HT-29 (cell line): ENCODE measurements around the gene CLEC17A. TPM values are rescaled to one million over a fixed set of nuclear protein-coding genes. Genes with fewer than 3 reads are reported as not detected.
"Not testable (repeated sequence)": the region's sequence is repeated elsewhere in the genome, so short reads cannot be mapped to it uniquely, and the experiment has no call there.

ENCODE experiments used
- DNase-seq: peaks from one replicate; pipeline ENCODE4 v3.0.0-alpha.2; 2015; ENCODE audit warnings: low spot score
- total RNA-seq: library from RNA; depleted of rRNA; stranded (reverse); fragments of >200 nt; shearing (Covaris generic); gene quantifications from 2 replicates; pipeline ENCODE4 v1.2.3, GENCODE V29; 2014

The CLEC17A gene
- total RNA-seq, 1 experiment from 2014 or later: not detected

GRCh38 chr19:14580623-14581237 lies 2.2 kb upstream of the CLEC17A start:
- DNase-seq: no peak

GRCh38 chr19:14584372-14584771 lies 1.5 kb downstream of the CLEC17A start:
- not testable (repeated sequence) for DNase-seq

- DNase-seq: not testable (repeated sequence)
Measured at GRCh38 chr19:14585187-14585586, 2.3 kb downstream of the CLEC17A start.

- DNase-seq: not testable (repeated sequence)
Measured at GRCh38 chr19:14589433-14589832, 6.5 kb downstream of the CLEC17A start.

GRCh38 chr19:14595558-14595957 lies 12.7 kb downstream of the CLEC17A start:
- no peak for DNase-seq

- no peak for DNase-seq
Measured at GRCh38 chr19:14599548-14600147, 16.8 kb downstream of the CLEC17A start.

- DNase-seq: no peak
Measured at GRCh38 chr19:14603990-14604387, 21.1 kb downstream of the CLEC17A start.

- no peak for DNase-seq
Measured at GRCh38 chr19:14606627-14607026, 23.7 kb downstream of the CLEC17A start.

GRCh38 chr19:14611051-14611450 lies 28.2 kb downstream of the CLEC17A start:
- no peak for DNase-seq

GRCh38 chr19:14612242-14612641 lies 29.4 kb downstream of the CLEC17A start:
- not testable (repeated sequence) for DNase-seq

- DNase-seq: no peak
Measured at GRCh38 chr19:14612657-14613056, 29.8 kb downstream of the CLEC17A start.

- not testable (repeated sequence) for DNase-seq
Measured at GRCh38 chr19:14613399-14614098, 30.7 kb downstream of the CLEC17A start.

GRCh38 chr19:14614099-14614412 lies 31.2 kb downstream of the CLEC17A start:
- DNase-seq: no peak

GRCh38 chr19:14615623-14616022 lies 32.7 kb downstream of the CLEC17A start:
- no peak for DNase-seq

- DNase-seq: no peak
Measured at GRCh38 chr19:14616407-14616806, 33.5 kb downstream of the CLEC17A start.

- no peak for DNase-seq
Measured at GRCh38 chr19:14619404-14619803, 36.5 kb downstream of the CLEC17A start.

GRCh38 chr19:14624491-14624890 lies 41.6 kb downstream of the CLEC17A start:
- not testable (repeated sequence) for DNase-seq

- DNase-seq: no peak
Measured at GRCh38 chr19:14629557-14629956, 46.7 kb downstream of the CLEC17A start.

GRCh38 chr19:14632286-14632685 lies 49.4 kb downstream of the CLEC17A start:
- peak; percentile 42 for DNase-seq

GRCh38 chr19:14639536-14640277 lies 56.8 kb downstream of the CLEC17A start:
- no peak for DNase-seq

GRCh38 chr19:14648506-14648905 lies 65.6 kb downstream of the CLEC17A start:
- no peak for DNase-seq

- DNase-seq: no peak
Measured at GRCh38 chr19:14649020-14649419, 66.1 kb downstream of the CLEC17A start.
